Measurements from ENCODE around the gene SUMO4. TPM values are rescaled to one million over a fixed set of nuclear protein-coding genes. Genes with fewer than 3 reads are reported as not detected.
A peak's percentile ranks its signal among the peaks of the same experiment; 100 is the strongest.

The SUMO4 gene
- polyA plus RNA-seq, 1 of the 3 experiments (the other 2 are of a cell fraction), result not detected

DNA sequence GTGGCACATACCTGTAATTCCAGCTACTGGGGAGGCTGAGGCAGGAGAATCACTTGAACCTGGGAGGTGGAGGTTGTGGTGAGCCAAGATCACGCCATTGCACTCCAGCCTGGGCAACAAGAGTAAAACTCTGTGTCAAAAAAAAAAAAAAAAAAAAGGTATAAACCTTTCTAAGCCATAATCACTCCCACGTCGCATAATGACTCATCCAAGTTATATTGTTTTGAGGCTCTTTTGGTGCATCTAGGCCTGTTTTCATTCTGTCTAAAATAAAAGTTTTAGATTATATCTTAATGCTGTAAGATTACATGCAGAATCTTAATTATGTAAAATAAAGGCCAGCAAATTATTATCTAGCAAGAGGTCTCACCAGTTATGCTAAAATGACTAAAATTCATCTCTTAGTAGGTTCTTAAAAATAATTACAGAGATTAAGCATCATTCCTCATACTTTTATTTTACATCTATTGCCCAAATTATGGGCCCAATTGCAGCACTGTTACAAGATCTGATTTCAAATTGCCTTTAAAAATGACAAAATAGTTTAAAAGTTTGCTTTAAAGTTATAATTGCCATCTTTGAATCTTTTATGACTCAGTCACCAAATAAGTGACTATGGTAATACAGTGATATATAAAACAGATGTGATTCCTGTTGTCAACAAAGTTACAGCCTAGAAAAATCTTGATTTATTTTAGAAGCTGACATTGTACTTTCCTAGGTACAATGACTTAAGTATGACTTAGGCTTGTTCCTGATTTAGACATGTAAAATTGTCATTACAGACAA is 10.4 kb upstream of the SUMO4 start:
- no peaks in the 10 kb centered on the region for H3K9me3 ChIP-seq
- H3K4me1 ChIP-seq (ENCODE audit: control insufficient read depth in 1 of 2, insufficient read depth in 2 of 2, low read depth in 1 of 2, low read length in 1 of 2), result peaks cover 4% of the 10 kb centered on the region in 2 experiments; a peak in 2 of 4 replicates
- 94% methylated on average over 3 of the region's 3 CpGs for WGBS (ENCODE audit: low lambda C conversion rate)
- DNase-seq, result no peak
- H3K27me3 ChIP-seq (ENCODE audit: insufficient read depth), result no peaks in the 10 kb centered on the region
- H3K9ac ChIP-seq, result no peak overlapping the region
- H3K4me2 ChIP-seq, result no peak overlapping the region; the same call in 1 of the 2 replicates
- H3K27ac ChIP-seq (ENCODE audit: low read depth in 2 of 2, low read length in 1 of 2), result peak overlapping the region in 1 of 2 experiments; percentile 42; a peak in 2 of 4 replicates
- H3K4me3 ChIP-seq (ENCODE audit: low read depth in 2 of 2, low read length in 1 of 2), result no peak overlapping the region
- CTCF ChIA-PET, result no interaction called here
- TF ChIP-seq, protein P1, sequence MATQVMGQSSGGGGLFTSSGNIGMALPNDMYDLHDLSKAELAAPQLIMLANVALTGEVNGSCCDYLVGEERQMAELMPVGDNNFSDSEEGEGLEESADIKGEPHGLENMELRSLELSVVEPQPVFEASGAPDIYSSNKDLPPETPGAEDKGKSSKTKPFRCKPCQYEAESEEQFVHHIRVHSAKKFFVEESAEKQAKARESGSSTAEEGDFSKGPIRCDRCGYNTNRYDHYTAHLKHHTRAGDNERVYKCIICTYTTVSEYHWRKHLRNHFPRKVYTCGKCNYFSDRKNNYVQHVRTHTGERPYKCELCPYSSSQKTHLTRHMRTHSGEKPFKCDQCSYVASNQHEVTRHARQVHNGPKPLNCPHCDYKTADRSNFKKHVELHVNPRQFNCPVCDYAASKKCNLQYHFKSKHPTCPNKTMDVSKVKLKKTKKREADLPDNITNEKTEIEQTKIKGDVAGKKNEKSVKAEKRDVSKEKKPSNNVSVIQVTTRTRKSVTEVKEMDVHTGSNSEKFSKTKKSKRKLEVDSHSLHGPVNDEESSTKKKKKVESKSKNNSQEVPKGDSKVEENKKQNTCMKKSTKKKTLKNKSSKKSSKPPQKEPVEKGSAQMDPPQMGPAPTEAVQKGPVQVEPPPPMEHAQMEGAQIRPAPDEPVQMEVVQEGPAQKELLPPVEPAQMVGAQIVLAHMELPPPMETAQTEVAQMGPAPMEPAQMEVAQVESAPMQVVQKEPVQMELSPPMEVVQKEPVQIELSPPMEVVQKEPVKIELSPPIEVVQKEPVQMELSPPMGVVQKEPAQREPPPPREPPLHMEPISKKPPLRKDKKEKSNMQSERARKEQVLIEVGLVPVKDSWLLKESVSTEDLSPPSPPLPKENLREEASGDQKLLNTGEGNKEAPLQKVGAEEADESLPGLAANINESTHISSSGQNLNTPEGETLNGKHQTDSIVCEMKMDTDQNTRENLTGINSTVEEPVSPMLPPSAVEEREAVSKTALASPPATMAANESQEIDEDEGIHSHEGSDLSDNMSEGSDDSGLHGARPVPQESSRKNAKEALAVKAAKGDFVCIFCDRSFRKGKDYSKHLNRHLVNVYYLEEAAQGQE (IDR thresholded peaks at IDR 0.05; ENCODE audit: low read depth, low read length), result no peak
- TF ChIP-seq SIN3A (IDR thresholded peaks at IDR 0.05; ENCODE audit: borderline replicate concordance, low read depth, low read length) (no peak), RFX5 (IDR thresholded peaks at IDR 0.05; ENCODE audit: low read length) (no peak), MXI1 (IDR thresholded peaks at IDR 0.05; ENCODE audit: low read depth, low read length) (no peak), RXRA (IDR thresholded peaks at IDR 0.05; ENCODE audit: borderline replicate concordance, low read depth) (no peak), RCOR1 (IDR thresholded peaks at IDR 0.05; ENCODE audit: low read length) (no peak), TCF12 (IDR thresholded peaks at IDR 0.05) (peak; percentile 77), FOXM1 (IDR thresholded peaks at IDR 0.05; ENCODE audit: low read depth) (no peak), SMC3 (IDR thresholded peaks at IDR 0.05; ENCODE audit: low read depth, low read length) (no peak), EP300 (IDR thresholded peaks at IDR 0.05; ENCODE audit: borderline replicate concordance in 1 of 2, low read depth in 1 of 2, low read length in 1 of 2) (peak in 1 of 2 experiments; percentile 31; a peak in 1 of 4 replicates), YY1 (IDR thresholded peaks at IDR 0.05; ENCODE audit: low read depth) (no peak), TAF1 (IDR thresholded peaks at IDR 0.05; ENCODE audit: borderline replicate concordance, low read depth, low read length) (no peak), JUND (IDR thresholded peaks at IDR 0.05) (peak; percentile 35; the same call in 1 of the 2 replicates), NFIC (IDR thresholded peaks at IDR 0.05; ENCODE audit: borderline replicate concordance) (no peak), MEF2A (IDR thresholded peaks at IDR 0.05; ENCODE audit: borderline replicate concordance, low read depth) (no peak), POLR2AphosphoS5 (IDR thresholded peaks at IDR 0.05; ENCODE audit: low read depth, low read length) (no peak), EZH2phosphoT487 (IDR thresholded peaks at IDR 0.05; ENCODE audit: borderline replicate concordance, low read depth) (no peak), GABPA (IDR thresholded peaks at IDR 0.05; ENCODE audit: low read depth) (no peak), NRF1 (IDR thresholded peaks at IDR 0.05; ENCODE audit: low read depth, low read length) (no peak)
- TF ChIP-seq, protein P2, sequence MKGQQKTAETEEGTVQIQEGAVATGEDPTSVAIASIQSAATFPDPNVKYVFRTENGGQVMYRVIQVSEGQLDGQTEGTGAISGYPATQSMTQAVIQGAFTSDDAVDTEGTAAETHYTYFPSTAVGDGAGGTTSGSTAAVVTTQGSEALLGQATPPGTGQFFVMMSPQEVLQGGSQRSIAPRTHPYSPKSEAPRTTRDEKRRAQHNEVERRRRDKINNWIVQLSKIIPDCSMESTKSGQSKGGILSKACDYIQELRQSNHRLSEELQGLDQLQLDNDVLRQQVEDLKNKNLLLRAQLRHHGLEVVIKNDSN (IDR thresholded peaks at IDR 0.05; ENCODE audit: borderline replicate concordance, low read depth), result no peak
- TF ChIP-seq, protein P3, sequence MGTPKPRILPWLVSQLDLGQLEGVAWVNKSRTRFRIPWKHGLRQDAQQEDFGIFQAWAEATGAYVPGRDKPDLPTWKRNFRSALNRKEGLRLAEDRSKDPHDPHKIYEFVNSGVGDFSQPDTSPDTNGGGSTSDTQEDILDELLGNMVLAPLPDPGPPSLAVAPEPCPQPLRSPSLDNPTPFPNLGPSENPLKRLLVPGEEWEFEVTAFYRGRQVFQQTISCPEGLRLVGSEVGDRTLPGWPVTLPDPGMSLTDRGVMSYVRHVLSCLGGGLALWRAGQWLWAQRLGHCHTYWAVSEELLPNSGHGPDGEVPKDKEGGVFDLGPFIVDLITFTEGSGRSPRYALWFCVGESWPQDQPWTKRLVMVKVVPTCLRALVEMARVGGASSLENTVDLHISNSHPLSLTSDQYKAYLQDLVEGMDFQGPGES (IDR thresholded peaks at IDR 0.05; ENCODE audit: low read depth, low read length), result no peak
- TF ChIP-seq, protein P4, sequence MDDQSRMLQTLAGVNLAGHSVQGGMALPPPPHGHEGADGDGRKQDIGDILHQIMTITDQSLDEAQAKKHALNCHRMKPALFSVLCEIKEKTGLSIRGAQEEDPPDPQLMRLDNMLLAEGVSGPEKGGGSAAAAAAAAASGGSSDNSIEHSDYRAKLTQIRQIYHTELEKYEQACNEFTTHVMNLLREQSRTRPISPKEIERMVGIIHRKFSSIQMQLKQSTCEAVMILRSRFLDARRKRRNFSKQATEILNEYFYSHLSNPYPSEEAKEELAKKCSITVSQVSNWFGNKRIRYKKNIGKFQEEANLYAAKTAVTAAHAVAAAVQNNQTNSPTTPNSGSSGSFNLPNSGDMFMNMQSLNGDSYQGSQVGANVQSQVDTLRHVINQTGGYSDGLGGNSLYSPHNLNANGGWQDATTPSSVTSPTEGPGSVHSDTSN (IDR thresholded peaks at IDR 0.05), result peak; percentile 66
- TF ChIP-seq, protein P5, sequence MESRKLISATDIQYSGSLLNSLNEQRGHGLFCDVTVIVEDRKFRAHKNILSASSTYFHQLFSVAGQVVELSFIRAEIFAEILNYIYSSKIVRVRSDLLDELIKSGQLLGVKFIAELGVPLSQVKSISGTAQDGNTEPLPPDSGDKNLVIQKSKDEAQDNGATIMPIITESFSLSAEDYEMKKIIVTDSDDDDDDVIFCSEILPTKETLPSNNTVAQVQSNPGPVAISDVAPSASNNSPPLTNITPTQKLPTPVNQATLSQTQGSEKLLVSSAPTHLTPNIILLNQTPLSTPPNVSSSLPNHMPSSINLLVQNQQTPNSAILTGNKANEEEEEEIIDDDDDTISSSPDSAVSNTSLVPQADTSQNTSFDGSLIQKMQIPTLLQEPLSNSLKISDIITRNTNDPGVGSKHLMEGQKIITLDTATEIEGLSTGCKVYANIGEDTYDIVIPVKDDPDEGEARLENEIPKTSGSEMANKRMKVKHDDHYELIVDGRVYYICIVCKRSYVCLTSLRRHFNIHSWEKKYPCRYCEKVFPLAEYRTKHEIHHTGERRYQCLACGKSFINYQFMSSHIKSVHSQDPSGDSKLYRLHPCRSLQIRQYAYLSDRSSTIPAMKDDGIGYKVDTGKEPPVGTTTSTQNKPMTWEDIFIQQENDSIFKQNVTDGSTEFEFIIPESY (IDR thresholded peaks at IDR 0.05; ENCODE audit: borderline replicate concordance, low read depth), result no peak
- no peak overlapping the region for H2AFZ ChIP-seq (ENCODE audit: low read depth)
- POLR2A ChIA-PET, result interaction anchor here (0.7 kb wide), 1 partner anchor 8 kb away, joined by 5 read pairs; no protein-coding TSS in a partner anchor
- no peaks in the 10 kb centered on the region for H3K9me2 ChIP-seq
- H3F3A ChIP-seq (replicated peaks; ENCODE audit: insufficient read depth), result peaks cover 14% of the 10 kb centered on the region
- H4K20me1 ChIP-seq (ENCODE audit: insufficient read depth), result peaks cover 52% of the 10 kb centered on the region
- peaks cover 12 to 39% of the 10 kb centered on the region in 2 experiments for H3K36me3 ChIP-seq (replicated peaks in 1 of 2; ENCODE audit: control insufficient read depth in 1 of 2, insufficient read depth in 2 of 2, low read length in 1 of 2)
- H3K79me2 ChIP-seq (ENCODE audit: insufficient read depth), result peaks cover 92% of the 10 kb centered on the region
